SH-SY5Y (cell line): ENCODE results near the gene TRIOBP.

Experiments used
- GATA2 ChIP-seq: IDR thresholded peaks from 2 replicates; pipeline ENCODE4 v1.6.1; 2011; ENCODE audit warnings: mild to moderate bottlenecking, low read depth, low read length
- GATA3 ChIP-seq: IDR thresholded peaks from 2 replicates; pipeline ENCODE4 v1.6.1; 2011; ENCODE audit warnings: low read depth, mild to moderate bottlenecking, low read length, moderate library complexity

DNA sequence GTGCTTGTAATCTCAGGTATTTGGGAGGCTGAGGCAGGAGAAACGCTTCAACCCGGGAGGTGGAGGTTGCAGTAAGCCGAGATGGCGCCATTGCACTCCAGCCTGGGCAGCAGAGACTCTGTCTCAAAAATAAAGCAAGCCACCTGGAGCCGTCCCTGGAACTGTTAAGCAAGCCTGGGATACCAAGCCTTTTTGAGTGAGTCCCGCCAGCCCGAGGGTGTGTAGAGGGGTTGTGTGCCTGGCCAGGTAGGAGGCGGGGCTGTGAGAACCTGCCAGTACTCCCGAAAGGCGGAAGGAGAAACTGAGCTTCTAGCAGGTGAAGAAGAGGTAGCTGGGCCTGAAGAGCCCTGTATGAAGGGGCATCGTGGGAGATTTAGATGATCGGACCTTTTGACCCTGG lies 52.4 kb downstream of the TRIOBP start:
- TF ChIP-seq GATA3: no peak
- TF ChIP-seq GATA2: no peak
